HCT116 (cell line): Measurements from ENCODE around the gene CEP72. TPM values are rescaled to one million over a fixed set of nuclear protein-coding genes. Genes with fewer than 3 reads are reported as not detected.

Source experiments
- ATAC-seq: fragments of 200-7000 bp; cut with Tn5 transposase; 2 replicates; pipeline ENCODE4 v1.9.1; 2020; ENCODE audit warnings: mild to moderate bottlenecking, moderate library complexity
- BruUV-seq: library from RNA; stranded (reverse); fragments of 400-500 nt; replicated peaks from 2 replicates; lab custom pipeline; 2021; lab: Mats Ljungman, UMichigan
- CTCF ChIA-PET: fragments of 300-600 bp; sonication (Branson Sonifier 250); formaldehyde crosslinking; loops from one replicate; lab custom pipeline; 2021; ENCODE audit warnings: antibody characterized with exemption; lab: Charles Lee
- POLR2A ChIA-PET: fragments of 300-600, 350-600 bp; sonication (Branson Sonifier 250); formaldehyde crosslinking; loops from one replicate; lab custom pipeline; 2021; ENCODE audit warnings: antibody characterized with exemption; lab: Charles Lee
- RAD21 ChIA-PET, 2 experiments: fragments of 300-600 bp; sonication (Branson Sonifier 250); formaldehyde crosslinking; loops; one replicate each; lab custom pipeline; 2023; ENCODE audit warnings: low total read pairs in 2 of 2; ENCODE audit not compliant: uncharacterized antibody in 2 of 2, unreplicated experiment in 2 of 2, low non-redundant PET in 1 of 2; lab: Charles Lee
- DNase-seq: peaks from one replicate; pipeline ENCODE4 v3.0.0-alpha.2; 2010; ENCODE audit warnings: low read depth, low spot score
- H2AFZ ChIP-seq: fragments of 200-600 bp; shearing (Covaris generic), sonication (generic); 2 replicates; pipeline ENCODE4 v1.6.1; 2017; ENCODE audit warnings: low read depth, mixed run types, mixed read lengths, antibody characterized with exemption, low read length; ENCODE audit not compliant: poor library complexity, severe bottlenecking
- H3K27ac ChIP-seq: 2 replicates; pipeline ENCODE4 v1.5.1; 2012; ENCODE audit warnings: low read depth, low read length
- H3K27me3 ChIP-seq: fragments of 200-600 bp; sonication (generic); 2 replicates; pipeline ENCODE4 v1.6.1; 2016; ENCODE audit warnings: mixed run types, low read length, mixed read lengths; ENCODE audit not compliant: insufficient read depth
- H3K36me3 ChIP-seq, 2 experiments: fragments of 200-500 bp in 1 of 2; fragments of 200-600 bp in 1 of 2; sonication (Bioruptor generic) in 1 of 2; sonication (generic) in 1 of 2; 2 replicates each; pipeline versions ENCODE4 v1.5.1 to v1.6.1; 2014 to 2016; ENCODE audit warnings: low read length in 2 of 2, inconsistent platforms in 1 of 2, mixed read lengths in 1 of 2, mixed run types in 1 of 2; ENCODE audit not compliant: insufficient read depth in 2 of 2, control insufficient read depth in 1 of 2
- H3K4me1 ChIP-seq, 2 experiments: fragments of 200-600 bp in 1 of 2; sonication (generic) in 1 of 2; 2 replicates each; pipeline versions ENCODE4 v1.5.1 to v1.6.1; 2012 to 2017; ENCODE audit warnings: low read length in 2 of 2, inconsistent platforms in 1 of 2, mild to moderate bottlenecking in 1 of 2, mixed read lengths in 1 of 2, mixed run types in 1 of 2, moderate library complexity in 1 of 2; ENCODE audit not compliant: insufficient read depth in 2 of 2, control insufficient read depth in 1 of 2
- H3K4me2 ChIP-seq: fragments of 200-600 bp; sonication (generic); 2 replicates; pipeline ENCODE4 v1.6.1; 2017; ENCODE audit warnings: mixed run types, low read length, mixed read lengths
- H3K4me3 ChIP-seq, 2 experiments: fragments of 200-600 bp in 1 of 2; sonication (generic) in 1 of 2; replicated peaks in 1 of 2; 2 replicates each; pipeline ENCODE4 v1.5.1; 2011 to 2016; ENCODE audit warnings: low read length in 2 of 2, control low read depth in 1 of 2, low read depth in 1 of 2, mild to moderate bottlenecking in 1 of 2, mixed read lengths in 1 of 2, mixed run types in 1 of 2
- H3K79me2 ChIP-seq: fragments of 200-600 bp; sonication (generic); 2 replicates; pipeline ENCODE4 v1.6.1; 2017; ENCODE audit warnings: mild to moderate bottlenecking, mixed run types, low read length, moderate library complexity, mixed read lengths; ENCODE audit not compliant: insufficient read depth
- H3K9ac ChIP-seq: fragments of 200-600 bp; sonication (generic); 2 replicates; pipeline ENCODE4 v1.6.1; 2016; ENCODE audit warnings: low read length, mixed read lengths
- H3K9me2 ChIP-seq: fragments of 200-600 bp; sonication (generic), shearing (Covaris generic); 2 replicates; pipeline ENCODE4 v1.6.1; 2017; ENCODE audit warnings: mixed run types, mild to moderate bottlenecking, moderate library complexity; ENCODE audit not compliant: insufficient read depth
- H3K9me3 ChIP-seq, 2 experiments: fragments of 200-500 bp in 1 of 2; fragments of 200-600 bp in 1 of 2; sonication (Bioruptor generic) in 1 of 2; sonication (generic) in 1 of 2; 2 replicates each; pipeline ENCODE4 v1.6.1; 2014 to 2017; ENCODE audit warnings: low read length in 2 of 2, mixed read lengths in 2 of 2, inconsistent platforms in 1 of 2, low read depth in 1 of 2, mild to moderate bottlenecking in 1 of 2, mixed run types in 1 of 2, moderate library complexity in 1 of 2; ENCODE audit not compliant: control insufficient read depth in 1 of 2, insufficient read depth in 1 of 2
- H4K20me1 ChIP-seq: fragments of 200-600 bp; sonication (generic), shearing (Covaris generic); 2 replicates; pipeline ENCODE4 v1.6.1; 2017; ENCODE audit warnings: mixed run types, mild to moderate bottlenecking, moderate library complexity; ENCODE audit not compliant: insufficient read depth
- CBX3 ChIP-seq: IDR thresholded peaks from 2 replicates; pipeline ENCODE4 v1.6.1; 2012; ENCODE audit warnings: low read depth
- CEBPB ChIP-seq: IDR thresholded peaks from 2 replicates; pipeline ENCODE4 v1.6.1; 2012; ENCODE audit warnings: low read depth
- CTCF ChIP-seq, 3 experiments: fragments of 200-600 bp in 1 of 3; sonication (generic) in 1 of 3; IDR thresholded peaks in 2 of 3; conservative IDR thresholded peaks in 1 of 3; 2 replicates each; pipeline ENCODE4 v1.5.1; 2012 to 2017; ENCODE audit warnings: low read depth in 2 of 3, low read length in 2 of 3, antibody characterized with exemption in 1 of 3, borderline replicate concordance in 1 of 3, control low read depth in 1 of 3, mild to moderate bottlenecking in 1 of 3, mixed read lengths in 1 of 3, mixed run types in 1 of 3, moderate library complexity in 1 of 3; ENCODE audit not compliant: insufficient read depth in 1 of 3
- EGR1 ChIP-seq: IDR thresholded peaks from 2 replicates; pipeline ENCODE4 v1.6.1; 2012; ENCODE audit warnings: low read depth
- ELF1 ChIP-seq: IDR thresholded peaks from 2 replicates; pipeline ENCODE4 v1.6.1; 2012; ENCODE audit warnings: low read depth, borderline replicate concordance
- EZH2 ChIP-seq: fragments of 200-600 bp; sonication (generic); IDR thresholded peaks from 2 replicates; pipeline ENCODE4 v1.6.1; 2017; ENCODE audit warnings: antibody characterized with exemption, mixed run types
- EZH2phosphoT487 ChIP-seq: fragments of 200-600 bp; IDR thresholded peaks from 2 replicates; pipeline ENCODE4 v1.6.1; 2018; ENCODE audit warnings: antibody characterized with exemption, borderline replicate concordance
- FOSL1 ChIP-seq: IDR thresholded peaks from 2 replicates; pipeline ENCODE4 v1.6.1; 2012; ENCODE audit warnings: low read depth
- MAX ChIP-seq: IDR thresholded peaks from 2 replicates; pipeline ENCODE4 v1.6.1; 2012
- POLR2A ChIP-seq: IDR thresholded peaks from 2 replicates; pipeline ENCODE4 v1.7.0; 2011; ENCODE audit warnings: borderline replicate concordance; ENCODE audit not compliant: insufficient read depth, insufficient read length; ENCODE audit errors: extremely low read depth
- POLR2AphosphoS5 ChIP-seq: IDR thresholded peaks from 2 replicates; pipeline ENCODE4 v1.6.1; 2011; ENCODE audit warnings: mild to moderate bottlenecking, low read depth, low read length, moderate library complexity
- RAD21 ChIP-seq: IDR thresholded peaks from 2 replicates; pipeline ENCODE4 v1.6.1; 2012; ENCODE audit warnings: low read depth, mild to moderate bottlenecking
- SIN3A ChIP-seq: IDR thresholded peaks from 2 replicates; pipeline ENCODE4 v1.6.1; 2012; ENCODE audit warnings: low read depth
- SP1 ChIP-seq: IDR thresholded peaks from 2 replicates; pipeline ENCODE4 v1.6.1; 2012; ENCODE audit warnings: low read depth
- YY1 ChIP-seq: IDR thresholded peaks from 2 replicates; pipeline ENCODE4 v1.6.1; 2011; ENCODE audit warnings: low read length, low read depth, moderate library complexity, mild to moderate bottlenecking; ENCODE audit not compliant: insufficient replicate concordance; ENCODE audit errors: extremely low read depth
- ZFX ChIP-seq: fragments of 450-650 bp; IDR thresholded peaks from 2 replicates; pipeline ENCODE4 v1.6.1; 2017
- ZNF274 ChIP-seq: fragments of 200-500 bp; sonication (Bioruptor generic); IDR thresholded peaks from 2 replicates; pipeline ENCODE4 v1.6.1; 2014; ENCODE audit warnings: mild to moderate bottlenecking, low read depth, low read length, inconsistent platforms
- intact Hi-C: fragments of 100-400 bp; cut with micrococcal nuclease; formaldehyde crosslinking; loops from 2 replicates; pipeline ENCODE4 v1.10.0; 2022
- total RNA-seq: library from RNA; stranded (reverse); gene quantifications from one replicate; pipeline ENCODE4 v1.2.1, GENCODE V29; 2021; ENCODE audit not compliant: unreplicated experiment

The CEP72 gene
- total RNA-seq, 1 experiment from 2014 or later, result 25.6 TPM

- no TSS peak for BruUV-seq
- ChIA-PET POLR2A (no interaction called here), RAD21 (no interaction called here), CTCF (no interaction called here)
- no peak overlapping the region for H3K4me3 ChIP-seq
- no peak for DNase-seq
- intact Hi-C loops, result no loop called here
- H3K27me3 ChIP-seq, result no peaks in the 10 kb centered on the region
- H3K9me2 ChIP-seq, result no peaks in the 10 kb centered on the region
- H3K4me2 ChIP-seq, result no peak overlapping the region
- peaks cover 0 to 9% of the 10 kb centered on the region in 2 experiments; a peak in 1 of 4 replicates for H3K9me3 ChIP-seq
- no peak overlapping the region for H3K27ac ChIP-seq
- TF ChIP-seq ZFX (no peak), EZH2phosphoT487 (no peak), POLR2A (no peak), SP1 (no peak), RAD21 (no peak), SIN3A (no peak), POLR2AphosphoS5 (no peak), YY1 (no peak), ELF1 (no peak), FOSL1 (no peak)
- no peaks in the 10 kb centered on the region for H4K20me1 ChIP-seq
- no peak overlapping the region for H2AFZ ChIP-seq
- no peaks in the 10 kb centered on the region for H3K4me1 ChIP-seq
- H3K9ac ChIP-seq, result no peak overlapping the region
- ATAC-seq, result no peak
- H3K36me3 ChIP-seq, result peaks cover 25 to 44% of the 10 kb centered on the region in 2 experiments; a peak in 3 of 4 replicates
- H3K79me2 ChIP-seq, result peaks cover 17% of the 10 kb centered on the region; the same call in 1 of the 2 replicates
Observed at GRCh38 chr5:645421-645820, 33.3 kb downstream of the CEP72 start.

GRCh38 chr5:646396-647201 lies 34.5 kb downstream of the CEP72 start:
- H3K27ac ChIP-seq, result no peak overlapping the region
- no TSS peak for BruUV-seq
- H3K79me2 ChIP-seq, result peaks cover 17% of the 10 kb centered on the region; the same call in 1 of the 2 replicates
- no peak overlapping the region for H3K4me2 ChIP-seq
- H3K9me2 ChIP-seq, result no peaks in the 10 kb centered on the region
- H3K27me3 ChIP-seq, result no peaks in the 10 kb centered on the region
- peaks cover 15 to 43% of the 10 kb centered on the region in 2 experiments; a peak in 3 of 4 replicates for H3K36me3 ChIP-seq
- POLR2A ChIA-PET, result no interaction called here
- RAD21 ChIA-PET, result no interaction called here
- no peak overlapping the region for H2AFZ ChIP-seq
- CTCF ChIA-PET, result no interaction called here
- DNase-seq (no peak), ATAC-seq (no peak)
- H3K4me1 ChIP-seq, result no peaks in the 10 kb centered on the region
- no peak overlapping the region for H3K9ac ChIP-seq
- no peak overlapping the region for H3K4me3 ChIP-seq
- no peaks in the 10 kb centered on the region for H4K20me1 ChIP-seq
- intact Hi-C loops, result no loop called here
- H3K9me3 ChIP-seq, result peaks cover 0 to 9% of the 10 kb centered on the region in 2 experiments; a peak in 1 of 4 replicates
- TF ChIP-seq YY1 (no peak), EZH2 (no peak), POLR2A (no peak), CBX3 (no peak), CEBPB (no peak), ZNF274 (no peak), CTCF (IDR thresholded peaks at IDR 0.05 in 2 of 3, conservative IDR thresholded peaks at IDR 0.05 in 1 of 3; ENCODE audit: borderline replicate concordance in 1 of 3, insufficient read depth in 1 of 3, low read depth in 2 of 3, low read length in 2 of 3) (no peak), MAX (no peak), ELF1 (no peak), FOSL1 (no peak), EZH2phosphoT487 (no peak), EGR1 (no peak), POLR2AphosphoS5 (no peak)
